HG03432 (cell line): ENCODE results near the gene UNC13B.
"Not testable (repeated sequence)": the region's sequence is repeated elsewhere in the genome, so short reads cannot be mapped to it uniquely, and the experiment has no call there.

Experiments used
- ATAC-seq: cut with Tn5 transposase; IDR thresholded peaks from one replicate; pipeline ENCODE4 v1.9.1; 2021; ENCODE audit warnings: mild to moderate bottlenecking, moderate library complexity; ENCODE audit not compliant: unreplicated experiment

Gene UNC13B

GRCh38 chr9:35364817-35365585 is 203.2 kb downstream of the UNC13B start:
- ATAC-seq, result no peak

- no peak for ATAC-seq
Measured at GRCh38 chr9:35366627-35367026, 204.8 kb downstream of the UNC13B start.

GRCh38 chr9:35367451-35367850 is 205.6 kb downstream of the UNC13B start:
- ATAC-seq, result no peak

- ATAC-seq, result no peak
Measured at GRCh38 chr9:35370241-35370640, 208.4 kb downstream of the UNC13B start.

- no peak for ATAC-seq
Measured at GRCh38 chr9:35374436-35374835, 212.6 kb downstream of the UNC13B start.

GRCh38 chr9:35374910-35375309 is 213.1 kb downstream of the UNC13B start:
- no peak for ATAC-seq

- no peak for ATAC-seq
Measured at GRCh38 chr9:35380039-35380438, 218.2 kb downstream of the UNC13B start.

GRCh38 chr9:35380619-35381018 is 218.8 kb downstream of the UNC13B start:
- no peak for ATAC-seq

- ATAC-seq, result no peak
Measured at GRCh38 chr9:35385042-35385441, 223.2 kb downstream of the UNC13B start.

- ATAC-seq, result no peak
Measured at GRCh38 chr9:35395076-35395705, 233.4 kb downstream of the UNC13B start.

- ATAC-seq, result no peak
Measured at GRCh38 chr9:35395706-35396101, 233.9 kb downstream of the UNC13B start.

GRCh38 chr9:35396560-35397215 is 234.9 kb downstream of the UNC13B start:
- no peak for ATAC-seq

- no peak for ATAC-seq
Measured at GRCh38 chr9:35397216-35397698, 235.4 kb downstream of the UNC13B start.

- ATAC-seq, result no peak
Measured at GRCh38 chr9:35397923-35398322, 236.1 kb downstream of the UNC13B start.

GRCh38 chr9:35398651-35399335 is 237.0 kb downstream of the UNC13B start:
- ATAC-seq, result no peak

GRCh38 chr9:35404865-35405264 is 243.1 kb downstream of the UNC13B start:
- ATAC-seq, result no peak

GRCh38 chr9:35406183-35406959 is 244.6 kb downstream of the UNC13B start:
- ATAC-seq, result no peak

GRCh38 chr9:35407846-35408245 is 246.0 kb downstream of the UNC13B start:
- no peak for ATAC-seq

GRCh38 chr9:35409434-35409833 is 247.6 kb downstream of the UNC13B start:
- ATAC-seq, result not testable (repeated sequence)

GRCh38 chr9:35414889-35415288 is 253.1 kb downstream of the UNC13B start:
- ATAC-seq, result no peak
